HFF-Myc (cell line): Measurements from ENCODE around the gene ENTREP3.
"Not testable (repeated sequence)": the region's sequence is repeated elsewhere in the genome, so short reads cannot be mapped to it uniquely, and the experiment has no call there.

Experiments
- DNase-seq: peaks from one replicate; pipeline ENCODE4 v3.0.0-alpha.2; 2011; ENCODE audit warnings: low read depth; ENCODE audit errors: extremely low read depth
- H3K4me3 ChIP-seq: replicated peaks from 2 replicates; pipeline ENCODE4 v1.5.1; 2011; ENCODE audit warnings: low read depth, mild to moderate bottlenecking, control low read depth, low read length
- TF ChIP-seq, protein P1 (sequence below): IDR thresholded peaks from 2 replicates; pipeline ENCODE4 v1.5.1; 2012; ENCODE audit warnings: mild to moderate bottlenecking, low read depth, low read length, control low read depth; ENCODE audit errors: missing control alignments

The ENTREP3 gene

GRCh38 chr1:155296661-155297060 lies 41.4 kb upstream of the ENTREP3 start:
- no peak overlapping the region for H3K4me3 ChIP-seq
- TF ChIP-seq, protein P1, sequence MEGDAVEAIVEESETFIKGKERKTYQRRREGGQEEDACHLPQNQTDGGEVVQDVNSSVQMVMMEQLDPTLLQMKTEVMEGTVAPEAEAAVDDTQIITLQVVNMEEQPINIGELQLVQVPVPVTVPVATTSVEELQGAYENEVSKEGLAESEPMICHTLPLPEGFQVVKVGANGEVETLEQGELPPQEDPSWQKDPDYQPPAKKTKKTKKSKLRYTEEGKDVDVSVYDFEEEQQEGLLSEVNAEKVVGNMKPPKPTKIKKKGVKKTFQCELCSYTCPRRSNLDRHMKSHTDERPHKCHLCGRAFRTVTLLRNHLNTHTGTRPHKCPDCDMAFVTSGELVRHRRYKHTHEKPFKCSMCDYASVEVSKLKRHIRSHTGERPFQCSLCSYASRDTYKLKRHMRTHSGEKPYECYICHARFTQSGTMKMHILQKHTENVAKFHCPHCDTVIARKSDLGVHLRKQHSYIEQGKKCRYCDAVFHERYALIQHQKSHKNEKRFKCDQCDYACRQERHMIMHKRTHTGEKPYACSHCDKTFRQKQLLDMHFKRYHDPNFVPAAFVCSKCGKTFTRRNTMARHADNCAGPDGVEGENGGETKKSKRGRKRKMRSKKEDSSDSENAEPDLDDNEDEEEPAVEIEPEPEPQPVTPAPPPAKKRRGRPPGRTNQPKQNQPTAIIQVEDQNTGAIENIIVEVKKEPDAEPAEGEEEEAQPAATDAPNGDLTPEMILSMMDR, result no peak
- DNase-seq, result no peak

DNA sequence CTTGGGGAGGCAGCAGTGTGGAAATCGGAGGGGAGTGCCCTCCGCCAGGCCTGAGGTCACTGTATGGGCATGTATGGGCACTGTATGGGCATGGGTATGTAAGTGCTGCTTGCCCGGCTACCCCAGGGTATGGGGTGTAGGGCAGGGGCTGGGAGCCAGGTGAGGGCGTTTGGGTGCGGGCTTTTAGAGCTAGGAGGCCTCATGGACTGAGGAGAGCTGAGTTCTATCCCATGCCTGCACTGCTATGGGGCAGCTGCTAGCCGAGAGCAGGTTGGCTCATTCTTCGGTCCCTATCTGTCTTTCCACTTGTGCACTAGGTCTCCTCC lies 40.6 kb upstream of the ENTREP3 start:
- no peak overlapping the region for H3K4me3 ChIP-seq
- no peak for DNase-seq
- TF ChIP-seq, protein P1, result no peak

DNA sequence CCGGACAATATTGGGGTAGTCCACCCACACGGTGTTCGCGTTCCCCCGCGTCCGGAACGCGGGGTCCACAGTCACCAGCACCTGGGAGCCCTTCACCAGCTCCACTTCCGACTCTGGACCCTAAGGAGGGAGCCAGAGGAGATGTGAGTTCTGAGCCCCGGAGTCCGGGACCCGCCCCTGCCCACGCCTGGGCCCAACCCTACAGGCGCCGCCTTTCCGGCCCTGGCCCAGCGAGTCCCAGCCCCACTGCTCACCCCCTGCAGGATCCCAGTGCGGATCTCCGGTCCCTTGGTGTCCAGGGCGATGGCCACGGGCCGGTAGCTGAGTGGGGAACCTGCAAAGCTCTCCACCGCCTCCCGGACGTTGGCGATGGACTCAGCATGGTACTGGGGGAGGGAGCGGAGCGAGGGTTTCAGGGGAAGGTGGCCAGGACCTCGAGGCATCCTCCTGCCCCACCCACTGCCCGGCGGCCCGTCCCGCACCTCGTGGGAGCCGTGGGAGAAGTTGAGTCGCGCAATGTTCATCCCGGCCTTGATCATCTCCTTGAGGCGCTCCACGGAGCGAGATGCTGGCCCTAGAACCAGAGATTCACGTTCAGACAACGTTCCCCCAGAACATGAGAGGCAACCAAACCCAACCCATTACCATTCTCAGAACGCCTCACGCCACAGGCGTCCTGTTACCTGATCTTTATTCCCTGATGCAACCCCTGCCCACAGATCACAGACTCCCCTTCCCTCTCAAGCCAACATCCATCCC lies 40.1 kb upstream of the ENTREP3 start:
- DNase-seq, result no peak
- no peak overlapping the region for H3K4me3 ChIP-seq

GRCh38 chr1:155294520-155295182 lies 39.4 kb upstream of the ENTREP3 start:
- no peak for DNase-seq
- no peak overlapping the region for H3K4me3 ChIP-seq
- TF ChIP-seq, protein P1, result no peak

More for the DNA sequence above, 40.1 kb upstream of the ENTREP3 start:
- TF ChIP-seq, protein P1, result no peak

- H3K4me3 ChIP-seq, result no peak overlapping the region
- TF ChIP-seq, protein P1, result no peak
- no peak for DNase-seq
Observed at GRCh38 chr1:155293086-155293749, 37.9 kb upstream of the ENTREP3 start.

DNA sequence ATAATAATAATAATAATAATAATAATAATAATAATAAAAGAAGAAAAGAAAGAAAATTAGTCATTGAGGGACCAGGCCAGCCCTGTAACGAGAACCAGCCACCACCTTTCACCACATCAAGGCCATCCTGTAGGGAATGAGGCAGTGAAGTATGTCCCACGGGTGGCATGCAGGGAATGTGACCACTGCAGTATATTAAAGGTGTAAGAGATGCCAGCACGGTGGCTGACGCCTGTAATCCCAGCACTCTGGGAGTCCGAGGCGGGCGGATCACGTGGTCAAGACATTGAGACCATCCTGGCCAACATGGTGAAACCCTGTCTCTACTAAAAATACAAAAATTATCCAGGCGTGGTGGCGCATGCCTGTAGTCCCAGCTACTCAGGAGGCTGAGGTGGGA lies 35.7 kb upstream of the ENTREP3 start:
- not testable (repeated sequence) for DNase-seq, H3K4me3 ChIP-seq

GRCh38 chr1:155287987-155288543 lies 32.8 kb upstream of the ENTREP3 start:
- DNase-seq, result no peak
- TF ChIP-seq, protein P1, result no peak
- no peak overlapping the region for H3K4me3 ChIP-seq
